Raji (cell line): ENCODE measurements around the gene WDR45B.

Experiments used
- POLR2A ChIP-seq: IDR thresholded peaks from 2 replicates; pipeline ENCODE4 v1.6.1; 2011; ENCODE audit warnings: low read depth, low read length, control low read depth; ENCODE audit not compliant: insufficient read depth

WDR45B gene

DNA sequence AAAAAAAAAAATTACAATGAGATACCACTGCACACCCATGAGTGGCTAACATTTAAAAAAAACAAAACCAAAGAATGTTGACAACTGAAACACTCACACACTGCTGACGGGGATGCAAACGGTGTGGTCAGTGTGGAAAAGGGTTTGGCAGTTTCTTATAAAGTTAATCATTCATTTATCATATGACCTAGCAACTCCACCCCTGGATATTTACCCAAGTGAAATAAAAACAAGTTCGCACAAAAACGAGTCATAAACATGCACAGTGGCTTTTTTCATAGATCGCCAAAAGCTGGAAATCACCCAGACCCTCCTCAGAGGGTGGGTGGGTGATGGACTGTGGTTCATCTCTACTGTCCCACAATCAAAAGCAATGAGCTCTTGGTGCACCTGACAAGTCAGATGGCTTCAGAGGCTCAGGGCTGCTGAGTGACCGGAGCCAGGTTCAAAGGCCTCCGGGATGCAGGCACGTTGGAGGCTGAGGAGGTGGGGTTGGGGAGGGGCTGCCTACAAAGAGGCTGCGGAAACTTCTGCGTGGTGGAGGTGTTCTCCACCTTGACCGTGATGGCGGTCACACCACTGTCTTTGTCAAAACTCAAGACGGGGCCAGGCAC is 36.1 kb upstream of the WDR45B start:
- TF ChIP-seq POLR2A, result no peak

DNA sequence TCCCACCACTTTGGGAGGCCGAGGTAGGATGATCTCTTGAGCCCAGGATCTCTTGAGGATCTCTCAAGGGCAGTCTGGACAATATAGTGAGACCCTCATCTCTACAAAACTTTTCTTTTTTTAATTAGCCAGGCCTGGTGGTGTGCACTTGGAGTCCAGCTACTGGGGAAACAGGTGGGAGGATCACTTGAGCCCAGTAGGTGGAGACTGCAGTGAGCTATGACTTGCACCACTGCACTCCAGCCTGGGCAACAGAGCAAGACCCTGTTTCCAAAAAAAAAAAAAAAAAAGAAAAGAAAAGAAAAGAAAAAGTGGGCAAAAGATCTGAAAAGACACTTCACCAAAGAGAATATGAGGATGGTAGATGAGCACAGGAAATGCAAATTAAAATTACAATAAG is 35.3 kb upstream of the WDR45B start:
- no peak for TF ChIP-seq POLR2A

DNA sequence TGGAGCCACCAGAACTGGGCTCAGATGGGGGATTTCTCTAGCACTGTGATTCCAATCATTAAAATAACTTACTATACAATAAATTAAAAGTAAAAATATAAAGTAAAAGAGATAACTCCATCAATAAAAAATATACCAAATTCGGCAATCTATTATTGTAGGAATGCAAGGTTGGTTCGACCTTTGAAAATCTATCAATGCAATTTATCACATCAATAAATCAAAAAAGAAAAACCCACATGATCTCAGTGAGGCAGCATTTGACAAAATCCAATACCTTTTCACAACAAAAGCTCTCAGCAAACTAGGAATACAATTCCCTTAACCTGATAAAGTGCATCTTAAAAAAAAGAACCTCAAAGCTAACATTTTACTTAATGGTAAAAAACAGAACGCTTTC is 33.3 kb upstream of the WDR45B start:
- no peak for TF ChIP-seq POLR2A

DNA sequence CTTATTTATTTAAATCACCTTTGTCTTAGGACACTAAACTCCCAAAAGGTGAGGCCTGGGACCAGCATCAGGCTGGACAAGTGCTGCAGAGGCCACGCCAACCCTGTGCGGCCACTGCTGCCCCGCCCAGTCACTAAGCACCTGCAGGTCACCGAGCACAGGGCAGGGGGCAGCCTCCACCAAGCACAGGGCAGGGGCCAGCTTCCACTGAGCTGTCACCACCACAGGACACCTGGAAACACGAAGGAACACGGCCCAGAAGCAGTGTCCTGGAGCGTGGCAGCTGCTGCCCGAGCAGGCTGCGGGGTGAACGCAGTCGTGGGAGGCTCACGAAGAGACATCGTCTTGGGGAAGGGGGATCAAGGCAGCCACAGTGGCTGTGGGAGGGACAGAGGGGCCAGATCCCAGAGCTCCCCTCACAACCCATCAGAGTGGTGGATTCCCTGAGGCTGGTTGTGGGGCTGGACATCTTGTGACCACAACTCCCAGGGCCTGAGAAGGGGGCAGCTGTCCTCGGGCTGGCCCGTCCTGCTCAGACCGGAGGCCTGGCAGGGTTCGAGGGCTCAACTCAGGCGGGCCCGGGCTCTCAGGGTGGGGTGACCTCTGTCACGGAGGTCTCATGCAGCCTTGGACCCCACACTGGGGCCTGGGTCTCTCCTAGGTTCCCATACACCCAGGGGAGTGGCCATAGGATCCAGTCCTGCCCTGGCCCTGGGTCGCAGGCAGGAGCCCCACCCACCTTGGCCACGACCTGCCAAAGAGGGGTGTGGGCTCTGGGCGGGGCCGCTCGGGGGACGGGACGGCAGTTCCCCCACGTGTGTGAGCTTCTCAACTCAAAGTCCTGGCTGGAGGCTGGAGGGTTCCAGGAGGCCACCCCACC is 31.6 kb upstream of the WDR45B start:
- TF ChIP-seq POLR2A, result no peak

DNA sequence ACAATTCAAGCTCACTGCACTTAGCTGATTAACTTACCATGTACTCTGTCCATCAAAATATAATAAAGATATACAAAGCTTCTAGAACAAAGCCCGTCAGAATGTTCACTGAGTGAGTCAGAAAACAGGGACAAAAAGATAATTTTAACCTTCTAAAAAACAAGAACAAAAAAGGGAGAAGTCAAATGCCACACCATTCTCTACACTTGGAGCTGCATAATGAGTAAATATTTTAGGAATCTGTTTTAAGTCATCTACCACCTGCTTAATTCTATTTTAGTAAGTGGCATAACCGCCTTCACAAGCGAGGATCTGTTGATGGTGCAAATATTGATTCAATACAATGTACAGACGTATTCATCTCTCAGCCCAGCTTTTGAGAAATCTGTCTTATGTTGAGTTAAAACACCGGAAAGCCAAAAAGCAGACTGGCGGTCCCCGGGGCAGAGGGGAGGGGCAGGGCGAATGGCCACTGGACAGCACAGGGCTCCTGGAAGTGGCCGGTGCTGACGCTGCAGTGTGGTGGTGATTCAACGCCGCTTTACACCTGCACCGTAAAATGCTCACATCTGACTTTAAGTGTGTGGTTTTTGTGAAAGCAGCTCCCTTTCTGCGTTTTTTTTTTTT is 30.1 kb upstream of the WDR45B start:
- TF ChIP-seq POLR2A, result no peak

DNA sequence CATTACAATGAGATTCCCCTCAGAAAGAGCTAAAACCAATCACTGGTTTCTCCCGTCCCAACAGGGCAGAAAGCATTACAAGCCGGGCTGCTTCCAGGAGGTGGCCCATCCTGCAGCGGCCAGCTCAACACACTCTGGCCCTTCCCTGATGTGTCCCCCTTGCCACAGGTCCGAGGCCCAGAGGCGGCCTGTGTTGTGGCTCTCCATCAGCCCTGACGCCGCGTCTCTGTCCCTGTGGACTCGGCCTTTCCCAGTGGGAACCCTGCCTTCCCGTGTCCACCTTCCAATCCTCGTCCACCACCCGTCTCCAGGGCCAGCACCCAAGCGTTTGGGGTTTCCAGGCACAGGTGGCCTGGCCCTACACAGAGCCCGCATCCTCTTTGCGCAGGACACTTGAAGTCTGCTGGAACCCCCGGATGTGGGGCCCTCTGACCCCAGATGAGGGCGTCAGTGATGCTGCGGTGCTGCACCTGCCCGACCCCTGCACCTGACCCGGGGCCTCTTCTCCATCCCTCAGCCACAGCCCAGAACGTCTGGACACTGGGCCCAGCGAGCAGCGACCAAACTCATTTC is 29.2 kb upstream of the WDR45B start:
- no peak for TF ChIP-seq POLR2A

DNA sequence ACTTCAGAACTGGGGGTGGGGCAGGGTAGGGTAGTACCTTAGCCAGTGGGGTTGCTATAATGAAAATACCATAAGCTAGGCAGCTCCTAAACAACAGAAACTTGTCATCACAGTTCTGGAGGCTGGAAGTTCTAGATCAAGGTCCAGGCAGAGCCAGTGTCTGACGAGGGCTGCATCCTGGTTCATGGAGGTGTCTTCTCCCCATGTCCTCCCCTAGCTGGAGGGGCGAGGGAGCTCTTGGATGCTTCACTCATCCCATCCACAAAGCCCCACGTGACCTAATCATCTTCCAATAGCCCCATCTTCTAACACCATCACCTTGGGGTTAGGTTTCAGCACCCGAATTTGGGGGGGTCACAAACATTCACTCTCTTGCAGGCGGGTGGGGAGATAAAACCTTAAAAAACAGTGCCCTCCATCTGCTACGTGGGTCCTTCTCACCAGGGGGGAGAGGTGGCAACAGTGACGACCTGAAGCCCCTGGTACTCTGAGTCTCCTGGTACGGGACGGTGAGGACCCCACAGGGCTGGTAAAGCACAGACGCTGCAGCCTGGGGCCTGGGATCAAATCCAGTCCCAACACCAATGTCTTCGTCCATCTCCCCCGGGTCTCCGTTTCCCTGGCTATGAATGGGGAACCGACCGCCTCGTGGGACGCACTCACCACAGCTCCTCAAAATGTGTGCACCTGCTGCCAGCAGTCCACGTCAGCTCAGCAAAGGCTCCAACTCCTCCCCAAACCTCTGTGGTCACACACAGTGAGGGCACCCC is 27.4 kb upstream of the WDR45B start:
- TF ChIP-seq POLR2A, result no peak

DNA sequence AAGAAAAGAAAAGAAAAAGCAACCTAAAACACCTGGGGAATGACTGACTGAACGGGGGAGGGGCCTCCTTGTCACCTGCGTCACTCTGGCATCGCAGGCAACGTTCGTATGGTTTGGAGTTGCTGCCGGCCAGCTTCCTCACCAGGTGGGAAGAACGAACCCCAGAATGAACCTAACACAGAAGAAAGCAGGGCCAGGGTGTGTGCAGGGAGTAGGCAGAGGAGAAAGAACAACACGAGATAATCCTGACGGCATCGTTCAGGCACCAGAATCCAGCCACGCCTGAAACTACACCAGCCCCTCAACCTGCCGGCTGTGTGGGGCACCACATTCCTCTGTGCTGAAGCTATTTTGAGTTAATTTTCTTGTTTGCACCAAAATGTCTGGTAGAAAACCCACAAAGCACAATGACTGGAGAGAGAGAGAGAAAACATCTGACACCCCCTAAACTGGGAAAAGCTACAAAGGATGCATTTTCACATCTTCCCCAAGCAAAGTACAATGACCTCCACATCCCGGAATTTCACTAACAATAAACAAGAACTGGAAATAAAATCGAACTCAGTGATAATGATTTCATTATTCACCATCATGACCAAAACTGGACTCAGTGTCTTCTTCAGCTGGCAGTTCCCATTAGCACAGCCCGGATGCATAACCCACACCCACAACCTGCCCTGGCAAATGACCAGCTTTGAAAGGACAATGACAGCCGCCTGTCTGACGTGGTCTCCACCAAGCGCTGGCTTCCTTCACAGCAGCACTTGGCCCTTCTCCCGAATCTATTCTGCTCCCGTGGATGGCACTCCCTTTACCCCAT is 26.6 kb upstream of the WDR45B start:
- no peak for TF ChIP-seq POLR2A

DNA sequence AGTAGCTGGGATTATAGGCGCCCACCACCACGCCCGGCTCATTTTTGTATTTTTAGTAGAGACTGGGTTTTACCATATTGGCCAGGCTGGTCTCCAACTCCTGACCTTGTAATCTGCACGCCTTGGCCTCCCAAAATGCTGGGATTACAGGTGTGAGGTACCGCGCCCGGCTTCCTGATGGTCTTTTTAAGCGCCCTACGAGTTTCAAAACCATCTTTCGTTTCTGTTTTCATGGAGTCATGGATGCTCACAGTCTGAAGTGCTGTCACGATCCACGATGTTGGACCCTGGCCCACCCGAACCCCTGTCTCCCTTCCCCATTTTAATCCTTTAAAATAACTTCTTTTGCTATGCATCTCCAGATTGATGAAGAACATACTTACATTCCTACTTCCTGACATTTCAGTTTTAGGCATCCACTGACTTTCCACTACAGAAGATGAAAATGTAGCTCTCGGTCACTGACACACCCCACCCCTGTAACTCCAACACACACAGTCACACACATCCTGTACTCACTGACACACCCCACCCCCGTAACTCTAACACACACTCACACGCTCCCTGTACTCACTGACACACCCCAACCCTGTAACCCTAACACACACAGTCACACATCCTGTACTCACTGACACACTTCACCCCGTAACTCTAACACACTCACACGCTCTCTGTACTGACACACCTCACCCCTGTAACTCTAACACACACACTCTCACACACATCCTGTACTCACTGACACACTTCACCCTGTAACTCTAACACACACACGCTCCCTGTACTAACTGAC is 22.6 kb upstream of the WDR45B start:
- no peak for TF ChIP-seq POLR2A

DNA sequence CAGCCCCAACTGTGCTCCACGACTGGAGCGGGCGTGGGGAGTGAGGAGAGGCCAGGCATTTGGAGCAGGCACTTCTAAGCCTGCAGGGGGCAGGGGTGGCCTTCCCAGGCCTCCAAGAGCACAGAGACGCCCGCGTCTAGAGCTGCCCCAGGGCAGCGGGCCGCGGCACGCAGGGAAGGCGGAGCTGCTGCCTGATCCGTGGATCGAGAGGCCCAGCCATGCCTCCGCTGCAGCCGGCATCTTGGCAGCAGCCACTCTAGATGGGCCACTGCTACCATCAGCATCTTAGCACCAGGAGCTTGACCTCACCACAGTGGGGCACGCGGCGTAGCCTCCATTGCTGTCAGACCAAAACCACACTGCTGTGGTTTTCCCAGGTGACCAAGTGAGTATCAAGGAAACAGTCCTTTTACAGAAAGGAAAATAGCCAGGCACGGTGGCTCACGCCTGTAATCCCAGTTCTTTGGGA is 20.4 kb upstream of the WDR45B start:
- no peak for TF ChIP-seq POLR2A

DNA sequence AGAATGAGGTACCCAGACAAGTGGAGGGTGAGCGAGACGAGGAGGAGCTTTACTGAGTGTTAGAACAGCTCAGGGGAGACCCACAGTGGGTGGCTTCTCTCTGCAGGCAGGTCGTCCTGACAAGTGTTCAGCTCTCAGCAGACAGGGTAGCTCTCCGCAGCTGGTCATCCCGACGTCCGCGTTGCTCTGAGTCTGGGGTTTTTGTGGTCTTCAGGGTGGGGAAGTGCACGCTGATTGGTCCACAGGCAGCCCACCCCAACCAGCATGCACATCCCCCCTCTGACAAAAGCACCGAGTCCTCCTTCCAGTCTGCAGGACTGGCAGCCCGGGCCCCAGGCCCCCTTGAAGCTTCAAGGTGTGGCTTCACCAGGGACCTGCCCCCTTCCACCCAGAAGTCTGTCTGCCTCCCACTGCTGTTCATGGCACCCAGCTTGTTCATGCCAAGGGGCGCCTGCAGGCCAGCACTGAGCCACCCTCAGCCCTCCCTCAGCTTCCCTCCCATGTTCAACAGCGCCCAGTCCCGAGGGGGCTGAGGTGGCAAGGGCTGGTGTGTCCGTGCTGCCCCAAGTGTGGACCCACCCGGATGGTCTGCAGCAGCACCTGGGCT is 19.9 kb upstream of the WDR45B start:
- no peak for TF ChIP-seq POLR2A

DNA sequence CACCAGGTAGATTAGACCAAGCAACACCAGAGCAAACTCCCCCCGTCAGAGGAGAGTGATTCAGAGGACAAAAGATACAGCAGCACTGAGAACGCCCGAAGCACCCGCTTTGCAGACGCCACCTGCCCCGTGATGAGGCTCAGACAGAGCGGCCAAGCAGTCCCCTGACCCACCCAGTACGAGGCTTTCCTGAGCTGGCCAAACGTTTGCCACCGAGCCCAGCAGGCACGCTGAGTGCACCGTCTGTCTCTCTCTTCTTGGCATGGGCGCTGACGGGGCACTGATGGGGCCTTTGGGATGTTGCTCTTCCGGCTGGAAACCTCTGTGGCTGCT is 19.4 kb upstream of the WDR45B start:
- no peak for TF ChIP-seq POLR2A

DNA sequence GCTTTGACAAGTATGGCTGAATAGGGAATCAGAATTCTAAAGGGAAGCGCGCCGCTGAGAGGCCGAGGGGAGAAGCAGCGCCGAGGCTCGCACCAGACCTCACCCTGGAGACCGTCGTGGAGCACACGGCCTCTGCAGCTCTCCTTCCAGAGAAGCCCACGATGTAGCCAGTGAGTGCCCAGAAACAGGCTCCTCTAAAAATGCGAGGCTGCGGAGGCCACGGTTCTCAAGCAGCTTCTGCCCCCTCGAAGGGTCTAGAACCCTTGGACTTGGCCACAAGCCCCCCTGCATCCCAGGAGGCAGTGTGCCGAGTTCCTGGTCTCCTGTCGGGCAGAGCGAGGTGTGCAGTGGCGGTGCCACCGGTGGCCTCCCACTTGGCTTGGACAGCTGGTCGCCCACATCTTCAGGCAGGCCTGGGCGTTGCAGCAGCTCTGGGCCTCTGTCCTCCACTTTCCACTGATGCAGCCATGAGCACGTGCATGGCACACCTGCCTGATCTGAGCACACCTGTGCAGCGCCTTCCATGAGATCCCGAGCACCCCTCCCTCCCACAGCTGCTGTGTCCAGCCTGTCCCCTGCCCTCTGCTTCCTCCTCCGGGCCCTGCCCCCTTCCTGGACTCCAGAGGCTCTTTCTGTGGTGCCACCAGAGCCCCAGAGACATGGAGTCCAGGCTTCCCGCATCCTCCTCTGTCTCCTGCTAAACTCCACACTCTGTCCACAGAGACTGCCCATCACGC is 18.9 kb upstream of the WDR45B start:
- TF ChIP-seq POLR2A, result no peak

DNA sequence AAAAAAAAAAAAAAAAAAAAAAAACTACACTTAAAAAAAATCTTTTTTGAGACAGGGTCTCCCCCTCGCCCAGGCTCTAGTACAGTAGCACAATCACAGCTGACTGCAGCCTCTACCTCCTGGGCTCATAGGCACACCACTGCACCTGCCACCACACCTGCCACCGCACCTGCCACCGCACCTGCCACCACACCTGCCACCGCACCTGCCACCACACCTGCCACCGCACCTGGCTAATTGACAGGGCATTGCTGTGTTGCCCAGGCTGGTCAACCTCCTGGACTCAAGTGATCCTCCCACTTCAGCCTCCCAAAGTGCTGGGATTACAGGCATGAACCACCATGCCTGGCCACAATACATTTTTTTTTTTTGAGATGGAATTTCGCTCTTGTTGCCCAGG is 17.6 kb upstream of the WDR45B start:
- no peak for TF ChIP-seq POLR2A
